Activated T-helper 17 cell treated with anti-CD3 and anti-CD28 coated beads, Interleukin-2, amount 50 U/mL, for 72 hours (primary cell): ENCODE results near the gene PLCB2. TPM values are rescaled to one million over a fixed set of nuclear protein-coding genes. Genes with fewer than 3 reads are reported as not detected.

ENCODE experiments used
- ATAC-seq: fragments of 150-1000 bp; cut with Tn5 transposase; replicated peaks from 2 replicates; pipeline ENCODE4 v1.10.0; 2021; ENCODE audit warnings: mild to moderate bottlenecking, moderate library complexity
- H3K27ac Mint-ChIP-seq: one replicate; pipeline ENCODE4 v1.8.0; 2022; ENCODE audit warnings: mixed read lengths
- H3K27me3 Mint-ChIP-seq: one replicate; pipeline ENCODE4 v1.8.0; 2022; ENCODE audit warnings: mixed read lengths
- H3K36me3 Mint-ChIP-seq: one replicate; pipeline ENCODE4 v1.8.0; 2022; ENCODE audit warnings: low read depth, mild to moderate bottlenecking, mixed read lengths
- H3K4me1 Mint-ChIP-seq: one replicate; pipeline ENCODE4 v1.8.0; 2022; ENCODE audit warnings: mixed read lengths
- H3K4me3 Mint-ChIP-seq: one replicate; pipeline ENCODE4 v1.8.0; 2022; ENCODE audit warnings: mild to moderate bottlenecking, mixed read lengths
- H3K9me3 Mint-ChIP-seq: one replicate; pipeline ENCODE4 v1.8.0; 2022; ENCODE audit warnings: mixed read lengths
- total RNA-seq, 2 donors: library from RNA; stranded (reverse); gene quantifications; one replicate each; pipeline ENCODE4 v1.2.3, GENCODE V29; 2022

PLCB2 gene
- total RNA-seq, 2 donors from 2014 or later, result 111 to 116 TPM

DNA sequence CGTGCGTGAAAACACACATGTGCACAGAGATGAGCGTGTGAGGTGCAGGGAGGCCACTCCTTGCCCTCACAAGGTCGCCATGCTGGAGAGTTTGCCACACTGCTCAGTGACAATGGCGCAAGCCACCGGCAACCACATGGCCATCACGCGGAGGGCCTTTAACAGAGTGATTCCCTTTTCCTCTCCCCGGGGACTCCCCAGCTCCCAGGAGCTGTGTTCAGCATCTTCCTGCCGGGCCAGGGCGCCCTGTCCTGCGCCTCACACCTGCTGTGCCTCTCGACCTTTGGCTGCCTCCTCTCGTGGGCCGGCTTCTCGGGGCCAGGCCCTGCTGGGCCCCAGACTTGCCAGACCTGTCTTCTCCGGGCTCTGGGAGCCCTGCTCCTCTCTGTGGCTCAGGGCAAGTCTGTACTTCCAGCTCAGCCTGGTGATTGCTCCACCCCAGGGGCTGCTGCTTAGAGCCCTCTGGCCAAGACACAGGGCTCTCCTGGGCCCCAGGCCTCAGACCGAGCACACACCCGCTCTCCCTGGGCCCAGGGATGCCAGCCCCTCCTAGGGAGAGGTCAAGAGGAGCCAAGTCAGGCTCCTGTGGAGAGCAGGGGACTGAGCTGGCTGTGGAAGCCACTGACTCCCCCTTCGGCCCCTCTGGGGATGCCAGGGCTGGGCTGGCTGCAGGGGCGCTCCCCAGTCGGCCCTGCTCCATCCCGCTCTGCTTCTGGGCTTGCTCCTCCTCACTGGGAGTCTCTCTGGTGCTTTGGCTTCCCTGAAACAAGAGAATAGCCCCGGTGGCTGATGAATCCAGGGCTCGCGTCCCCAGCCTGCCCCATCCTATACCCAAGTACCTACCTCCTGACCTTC is 27.4 kb upstream of the PLCB2 start:
- ATAC-seq, result no peak
- Mint-ChIP-seq H3K4me3 (no peak overlapping the region), H3K4me1 (peaks cover 13% of the 10 kb centered on the region), H3K27me3 (no peaks in the 10 kb centered on the region), H3K27ac (no peak overlapping the region), H3K9me3 (no peaks in the 10 kb centered on the region), H3K36me3 (no peaks in the 10 kb centered on the region)

DNA sequence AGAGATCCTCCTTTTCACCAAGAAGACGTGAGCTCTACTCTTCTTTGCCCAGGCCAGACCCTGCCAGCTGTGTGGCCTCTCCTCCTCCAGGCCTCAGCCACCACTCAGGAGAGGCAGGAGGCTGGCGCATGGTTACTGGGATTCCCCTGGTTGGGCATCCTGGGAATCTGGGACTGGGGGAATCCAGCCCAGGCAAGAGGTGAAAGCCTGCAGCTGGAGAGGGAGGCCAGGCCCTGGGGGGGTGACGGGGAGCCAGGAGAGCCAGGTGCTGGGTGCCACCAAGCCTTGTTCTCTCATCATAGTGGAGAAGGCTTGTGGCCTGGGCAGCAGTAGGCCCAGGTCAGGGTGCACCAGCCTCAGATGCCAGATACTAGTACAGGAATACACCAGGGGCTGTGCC is 26.8 kb upstream of the PLCB2 start:
- Mint-ChIP-seq H3K4me1 (peaks cover 13% of the 10 kb centered on the region), H3K27me3 (no peaks in the 10 kb centered on the region), H3K4me3 (peak overlapping the region; percentile 62), H3K27ac (peak overlapping the region; percentile 80), H3K9me3 (no peaks in the 10 kb centered on the region), H3K36me3 (no peaks in the 10 kb centered on the region)
- no peak for ATAC-seq

DNA sequence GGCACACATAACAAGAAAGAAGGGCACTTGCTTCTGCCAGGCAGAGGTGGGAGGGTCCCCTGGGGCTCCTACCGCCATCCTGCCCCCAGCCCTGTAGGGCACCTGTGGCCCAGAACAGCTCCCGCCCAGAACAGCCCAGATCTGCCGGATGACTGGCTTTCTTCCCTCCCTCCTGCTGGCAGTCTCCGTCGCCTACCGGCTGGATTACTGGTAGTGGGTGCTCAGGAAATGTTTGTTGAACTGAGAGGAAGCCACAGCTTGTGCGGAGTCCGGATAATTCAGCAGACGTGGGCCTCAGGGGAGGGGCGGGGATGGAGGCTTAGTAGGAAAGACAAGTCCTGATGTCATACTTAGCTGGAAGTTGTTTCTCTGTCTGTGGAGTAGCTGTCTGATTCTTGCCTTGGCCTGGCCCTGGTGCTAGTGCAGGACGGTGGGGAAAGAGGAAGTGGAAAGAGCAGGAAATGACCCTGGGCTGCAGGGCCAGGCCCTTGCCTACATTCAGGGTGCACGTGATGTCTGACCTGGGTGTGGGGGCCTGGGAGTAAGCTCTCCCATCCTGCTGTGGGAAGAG is 26.3 kb upstream of the PLCB2 start:
- Mint-ChIP-seq H3K4me1 (peaks cover 13% of the 10 kb centered on the region), H3K27me3 (no peaks in the 10 kb centered on the region), H3K36me3 (no peaks in the 10 kb centered on the region), H3K27ac (peak overlapping the region; percentile 80), H3K4me3 (peak overlapping the region; percentile 62), H3K9me3 (no peaks in the 10 kb centered on the region)
- peak; percentile 37 for ATAC-seq

DNA sequence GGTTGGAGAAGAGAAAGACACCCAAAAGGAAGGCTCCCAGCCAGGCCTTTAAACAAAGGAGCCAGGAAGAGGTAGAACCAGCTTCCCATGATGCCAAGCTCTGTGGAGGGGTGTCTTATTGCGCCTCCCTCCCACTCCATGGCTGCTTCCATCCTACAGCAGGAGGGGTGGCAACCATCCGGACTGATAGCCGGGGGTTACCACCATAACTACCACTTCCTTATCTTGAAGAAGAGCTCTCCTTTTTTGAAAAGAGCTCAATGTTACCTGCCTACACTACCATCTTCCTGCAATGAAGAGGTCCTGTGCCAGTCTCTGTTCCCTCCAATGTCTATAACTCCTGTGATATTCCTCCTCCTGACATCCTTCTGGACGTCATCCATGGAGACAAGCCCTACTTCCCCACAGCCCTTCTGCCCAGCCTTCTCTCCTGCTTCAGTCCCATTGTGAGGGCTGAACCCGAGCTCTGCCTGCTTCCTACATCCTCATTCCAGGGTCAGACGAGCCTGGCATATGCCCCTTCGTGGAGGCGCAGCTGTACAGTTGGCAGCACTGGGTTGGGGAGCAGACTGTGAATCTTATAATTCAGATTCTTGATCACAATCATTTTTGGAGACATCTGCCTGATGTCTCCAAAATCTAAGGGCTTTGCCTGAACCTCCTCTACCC is 24.5 kb upstream of the PLCB2 start:
- no peaks in the 10 kb centered on the region for H3K27me3 Mint-ChIP-seq
- no peaks in the 10 kb centered on the region for H3K9me3 Mint-ChIP-seq
- H3K4me1 Mint-ChIP-seq, result peaks cover 9% of the 10 kb centered on the region
- H3K27ac Mint-ChIP-seq, result no peak overlapping the region
- ATAC-seq, result no peak
- H3K4me3 Mint-ChIP-seq, result no peak overlapping the region
- no peaks in the 10 kb centered on the region for H3K36me3 Mint-ChIP-seq

DNA sequence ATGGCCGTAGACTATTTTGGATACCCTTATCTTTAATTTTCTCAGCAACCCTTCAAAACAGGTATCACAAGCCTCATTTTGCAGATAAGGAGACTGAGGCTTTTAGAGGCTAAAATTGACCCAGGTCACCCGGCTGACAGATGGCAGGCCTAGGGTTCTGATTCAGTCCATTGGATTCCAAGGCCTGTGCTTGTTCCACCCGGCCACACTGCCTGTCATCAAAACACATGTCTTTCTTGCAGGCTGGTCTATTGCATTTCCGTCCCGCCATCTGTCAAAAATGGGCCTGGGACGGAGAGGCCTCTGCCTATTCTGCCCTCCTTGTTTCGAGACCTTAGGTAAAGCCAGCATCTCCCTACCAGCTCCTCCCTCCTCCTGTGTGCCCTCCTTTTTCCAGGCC is 23.9 kb upstream of the PLCB2 start:
- Mint-ChIP-seq H3K9me3 (no peaks in the 10 kb centered on the region), H3K27me3 (no peaks in the 10 kb centered on the region), H3K36me3 (no peaks in the 10 kb centered on the region), H3K27ac (no peak overlapping the region), H3K4me3 (no peak overlapping the region), H3K4me1 (peaks cover 9% of the 10 kb centered on the region)
- ATAC-seq, result no peak

DNA sequence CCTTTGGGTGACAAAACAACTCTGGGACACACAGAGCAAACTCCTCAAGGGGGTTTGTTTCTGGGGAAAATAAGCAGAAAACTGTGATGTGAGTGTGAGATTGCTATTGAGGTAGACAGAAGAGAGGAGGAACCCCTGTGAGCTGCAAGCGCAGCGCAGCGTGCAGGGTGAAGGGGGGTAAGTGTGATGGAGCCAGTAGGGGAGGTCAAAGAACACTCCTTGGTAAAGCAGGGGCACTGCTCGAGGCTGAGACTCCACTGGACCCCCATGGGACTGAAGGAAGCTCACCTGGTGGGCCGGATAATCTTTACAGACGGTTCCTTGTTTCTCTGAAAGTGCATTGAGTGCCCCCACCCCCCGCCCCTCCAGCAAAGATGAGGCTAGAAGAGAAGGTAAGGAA is 23.3 kb upstream of the PLCB2 start:
- Mint-ChIP-seq H3K4me1 (peaks cover 9% of the 10 kb centered on the region), H3K4me3 (no peak overlapping the region), H3K27me3 (no peaks in the 10 kb centered on the region), H3K36me3 (no peaks in the 10 kb centered on the region), H3K9me3 (no peaks in the 10 kb centered on the region), H3K27ac (no peak overlapping the region)
- no peak for ATAC-seq

DNA sequence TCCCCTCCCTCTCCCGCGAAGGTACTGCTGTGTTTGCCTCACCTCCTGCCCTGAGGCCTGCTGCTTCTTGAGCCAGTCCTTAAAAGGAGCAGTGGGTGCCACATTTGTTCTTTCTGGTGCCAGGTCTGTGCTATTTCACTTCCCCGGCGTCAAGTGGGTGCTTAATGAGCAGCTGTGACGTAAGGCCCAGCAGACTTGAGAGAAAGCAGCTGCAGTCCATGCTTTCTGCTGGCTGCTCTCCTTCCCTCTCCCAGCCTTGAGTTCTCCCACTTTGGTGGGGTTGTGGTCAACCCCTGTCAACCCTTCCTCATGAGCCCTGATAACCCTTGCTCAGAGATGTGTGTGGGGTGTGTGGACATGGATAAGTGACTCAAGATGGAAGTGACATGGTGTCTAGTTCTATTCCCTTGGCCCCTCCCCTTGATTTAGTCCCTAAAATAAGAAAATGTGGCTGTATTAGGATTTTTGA is 22.7 kb upstream of the PLCB2 start:
- Mint-ChIP-seq H3K9me3 (no peaks in the 10 kb centered on the region), H3K27ac (no peak overlapping the region), H3K36me3 (no peaks in the 10 kb centered on the region), H3K4me1 (peaks cover 9% of the 10 kb centered on the region), H3K27me3 (no peaks in the 10 kb centered on the region), H3K4me3 (no peak overlapping the region)
- no peak for ATAC-seq

DNA sequence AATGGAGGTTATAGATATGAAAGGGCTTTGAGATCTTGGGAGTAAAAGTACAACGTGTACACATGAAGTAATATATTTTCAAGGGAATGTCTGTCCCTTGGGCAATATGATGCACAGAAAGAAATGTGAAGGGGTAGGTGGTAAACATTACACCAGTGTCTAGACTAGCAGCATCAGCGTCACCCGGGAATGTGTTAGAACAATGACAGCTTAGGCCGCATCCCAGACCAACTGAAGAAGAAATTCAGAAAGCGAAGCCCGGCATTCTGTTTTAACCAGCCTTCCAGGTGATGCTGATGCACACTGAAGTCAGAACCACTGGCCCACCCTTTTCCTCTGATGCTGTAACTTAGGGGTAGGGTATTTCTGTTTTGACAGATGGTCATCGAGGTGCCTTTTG is 22.1 kb upstream of the PLCB2 start:
- no peaks in the 10 kb centered on the region for H3K36me3 Mint-ChIP-seq
- H3K27ac Mint-ChIP-seq, result no peak overlapping the region
- peaks cover 9% of the 10 kb centered on the region for H3K4me1 Mint-ChIP-seq
- H3K27me3 Mint-ChIP-seq, result no peaks in the 10 kb centered on the region
- no peak overlapping the region for H3K4me3 Mint-ChIP-seq
- ATAC-seq, result no peak
- no peaks in the 10 kb centered on the region for H3K9me3 Mint-ChIP-seq

DNA sequence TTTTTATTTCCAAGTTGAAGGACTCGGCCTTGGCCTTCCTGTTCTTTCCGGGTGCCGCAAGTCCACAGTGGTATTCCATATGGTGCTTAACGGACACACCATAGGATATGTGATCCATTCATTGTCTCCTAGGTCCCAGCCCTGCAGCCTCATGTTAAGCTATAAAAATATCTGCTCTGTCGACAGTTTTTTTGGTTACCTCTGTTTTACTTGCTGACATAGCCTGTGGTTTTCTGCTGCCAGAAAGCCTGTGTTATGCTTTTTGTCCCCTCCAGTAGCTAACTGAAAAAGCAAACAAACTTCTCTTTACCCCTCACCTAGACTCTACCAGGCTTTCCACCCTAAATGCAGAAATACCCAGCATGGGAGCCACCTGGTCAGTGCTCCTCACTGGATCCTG is 21.0 kb upstream of the PLCB2 start:
- Mint-ChIP-seq H3K4me1 (peaks cover 3% of the 10 kb centered on the region), H3K9me3 (no peaks in the 10 kb centered on the region), H3K36me3 (no peaks in the 10 kb centered on the region), H3K27me3 (no peaks in the 10 kb centered on the region), H3K4me3 (no peak overlapping the region), H3K27ac (no peak overlapping the region)
- ATAC-seq, result no peak

DNA sequence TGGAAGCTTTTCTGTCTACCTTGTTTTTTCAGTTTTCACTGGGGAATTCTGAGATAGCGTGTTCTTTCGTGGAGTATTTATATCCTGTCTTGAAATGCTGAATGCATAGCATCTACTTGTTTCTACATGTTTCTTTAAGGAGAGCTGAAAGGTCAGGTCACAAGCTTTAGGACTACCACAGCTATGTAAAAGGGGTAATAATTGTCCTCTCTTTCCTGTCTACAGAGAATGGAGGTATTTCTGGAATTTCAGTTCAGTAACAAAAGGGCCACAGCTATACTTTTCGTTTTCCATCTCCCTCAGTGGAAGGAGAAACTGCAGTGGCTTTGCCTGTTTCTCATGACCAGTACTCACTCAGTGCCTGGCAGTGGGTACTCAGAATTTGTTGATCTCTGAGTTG is 20.4 kb upstream of the PLCB2 start:
- no peaks in the 10 kb centered on the region for H3K36me3 Mint-ChIP-seq
- H3K9me3 Mint-ChIP-seq, result no peaks in the 10 kb centered on the region
- H3K27ac Mint-ChIP-seq, result no peak overlapping the region
- H3K4me1 Mint-ChIP-seq, result no peaks in the 10 kb centered on the region
- H3K4me3 Mint-ChIP-seq, result no peak overlapping the region
- no peaks in the 10 kb centered on the region for H3K27me3 Mint-ChIP-seq
- ATAC-seq, result no peak

DNA sequence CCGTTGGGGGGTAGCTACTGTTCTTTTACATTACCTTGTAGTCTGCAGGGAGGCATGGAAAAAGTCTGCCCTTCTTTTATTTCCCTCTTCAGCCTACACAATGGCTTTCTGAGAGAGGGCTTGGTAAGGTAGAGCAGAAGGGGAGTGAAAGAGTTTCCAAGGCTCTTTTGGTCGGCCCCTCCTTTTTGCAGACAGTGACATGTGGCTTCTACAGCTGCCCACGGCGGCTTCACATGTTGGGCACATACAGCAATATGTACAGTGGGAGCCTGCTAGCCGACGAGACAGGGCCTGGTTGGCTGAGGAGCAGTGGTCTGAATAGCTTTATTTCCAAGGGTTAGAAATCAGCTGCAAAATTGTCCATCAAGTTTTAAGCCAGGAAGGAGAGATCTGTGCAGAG is 19.7 kb upstream of the PLCB2 start:
- no peaks in the 10 kb centered on the region for H3K4me1 Mint-ChIP-seq
- H3K36me3 Mint-ChIP-seq, result no peaks in the 10 kb centered on the region
- no peak for ATAC-seq
- no peaks in the 10 kb centered on the region for H3K9me3 Mint-ChIP-seq
- H3K4me3 Mint-ChIP-seq, result no peak overlapping the region
- no peaks in the 10 kb centered on the region for H3K27me3 Mint-ChIP-seq
- no peak overlapping the region for H3K27ac Mint-ChIP-seq

DNA sequence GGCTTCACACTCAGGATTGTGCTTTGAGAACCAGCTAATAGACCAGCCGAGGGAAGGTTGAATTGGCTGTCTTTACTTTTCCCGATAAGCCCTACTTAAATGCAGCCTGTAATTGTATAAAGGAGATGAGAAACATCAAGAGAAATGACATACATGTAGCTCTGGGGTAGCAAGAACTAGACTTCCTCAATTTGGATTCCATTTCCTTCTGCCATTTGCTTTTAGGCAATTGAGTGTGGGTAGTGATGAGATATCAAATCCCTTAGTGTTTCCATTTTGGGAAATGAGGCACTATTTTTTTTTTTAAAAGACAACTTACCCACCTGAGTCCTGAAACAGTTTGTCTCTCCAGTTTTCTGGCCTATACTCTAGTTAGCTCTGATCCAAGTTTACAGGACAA is 18.0 kb upstream of the PLCB2 start:
- Mint-ChIP-seq H3K27ac (no peak overlapping the region), H3K4me3 (peak overlapping the region; percentile 68), H3K36me3 (no peaks in the 10 kb centered on the region), H3K9me3 (no peaks in the 10 kb centered on the region), H3K27me3 (no peaks in the 10 kb centered on the region), H3K4me1 (peaks cover 11% of the 10 kb centered on the region)
- no peak for ATAC-seq

DNA sequence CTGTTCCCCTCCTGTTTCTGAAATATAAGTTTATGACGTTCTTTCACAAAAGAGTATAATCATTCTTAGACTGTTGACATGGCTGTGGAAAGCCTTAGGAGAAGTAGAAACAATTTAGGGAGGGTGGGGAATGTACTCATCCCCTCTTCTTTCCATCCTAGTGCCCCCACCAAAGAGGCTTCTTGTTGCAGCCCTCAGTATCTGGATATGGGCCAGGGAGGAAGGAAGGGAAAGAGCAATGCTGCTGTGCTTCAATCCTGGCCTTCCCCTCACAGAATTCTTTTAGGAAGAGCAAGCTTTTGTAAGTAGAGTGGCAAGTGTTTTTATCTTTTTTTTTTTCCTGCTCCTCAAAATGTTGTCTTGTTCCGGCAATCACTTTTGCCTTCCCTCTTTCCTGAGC is 17.5 kb upstream of the PLCB2 start:
- Mint-ChIP-seq H3K4me1 (peaks cover 11% of the 10 kb centered on the region), H3K27ac (peak overlapping the region; percentile 31), H3K4me3 (peak overlapping the region; percentile 68), H3K9me3 (no peaks in the 10 kb centered on the region), H3K27me3 (no peaks in the 10 kb centered on the region), H3K36me3 (no peaks in the 10 kb centered on the region)
- no peak for ATAC-seq

DNA sequence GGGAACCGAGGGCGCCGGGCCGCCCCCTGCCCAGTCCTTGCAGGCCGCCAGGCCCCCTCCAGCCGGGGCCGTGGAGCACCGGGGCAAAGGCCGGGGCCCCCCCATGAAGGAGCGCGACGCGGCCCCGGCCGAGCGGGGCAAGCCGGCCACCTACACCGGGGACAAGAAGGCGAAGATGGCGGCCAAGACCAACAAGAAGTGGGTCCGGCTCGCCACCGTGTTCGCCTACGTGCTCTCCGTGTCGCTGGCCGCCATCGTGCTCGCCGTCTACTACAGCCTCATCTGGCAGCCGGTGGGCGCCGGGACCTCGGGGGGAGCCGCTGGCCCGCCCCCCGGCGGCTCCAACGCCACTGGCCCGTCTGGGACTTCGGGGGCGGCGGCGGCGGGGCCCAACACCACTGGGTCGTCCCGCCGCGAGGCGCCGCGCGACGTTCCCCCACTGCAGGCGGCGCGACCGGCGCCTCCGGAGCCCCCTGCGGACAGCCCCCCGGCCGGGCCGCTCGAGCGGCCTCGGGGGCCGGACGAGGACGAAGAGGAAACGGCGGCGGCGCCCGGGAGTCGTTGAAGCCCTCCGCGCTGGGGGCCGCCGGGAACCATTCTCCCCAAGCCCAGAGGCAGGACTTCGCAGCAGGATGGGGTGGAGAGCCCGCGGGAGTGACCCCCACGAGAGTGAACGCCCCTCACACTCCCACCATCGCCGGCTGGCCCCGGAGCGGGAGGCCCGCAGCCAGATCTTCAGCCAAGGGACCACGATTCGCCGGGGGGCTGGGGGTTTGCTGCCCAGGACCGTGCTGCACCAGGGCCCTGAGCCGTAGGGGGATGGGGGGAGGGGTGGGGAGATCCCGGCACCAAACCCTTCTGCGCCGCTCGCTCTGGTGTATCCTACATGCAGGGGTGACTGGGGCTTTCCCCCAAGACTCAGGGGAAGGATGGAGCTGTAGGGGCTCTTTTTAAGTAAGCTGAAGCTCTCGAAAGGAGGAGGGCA is 16.5 kb upstream of the PLCB2 start:
- peak; percentile 25 for ATAC-seq
- Mint-ChIP-seq H3K27ac (peak overlapping the region; percentile 31), H3K36me3 (no peaks in the 10 kb centered on the region), H3K4me1 (peaks cover 11% of the 10 kb centered on the region), H3K27me3 (no peaks in the 10 kb centered on the region), H3K4me3 (peak overlapping the region; percentile 68), H3K9me3 (no peaks in the 10 kb centered on the region)
